HG02610 (cell line): ENCODE results near the gene EBF4.
"Not testable (repeated sequence)": the region's sequence is repeated elsewhere in the genome, so short reads cannot be mapped to it uniquely, and the experiment has no call there.

Experiments
- ATAC-seq: cut with Tn5 transposase; IDR thresholded peaks from one replicate; pipeline ENCODE4 v1.9.1; 2021; ENCODE audit warnings: mild to moderate bottlenecking, moderate library complexity; ENCODE audit not compliant: unreplicated experiment

Gene EBF4

GRCh38 chr20:2807929-2808328, 115.3 kb downstream of the EBF4 start:
- ATAC-seq: not testable (repeated sequence)

DNA sequence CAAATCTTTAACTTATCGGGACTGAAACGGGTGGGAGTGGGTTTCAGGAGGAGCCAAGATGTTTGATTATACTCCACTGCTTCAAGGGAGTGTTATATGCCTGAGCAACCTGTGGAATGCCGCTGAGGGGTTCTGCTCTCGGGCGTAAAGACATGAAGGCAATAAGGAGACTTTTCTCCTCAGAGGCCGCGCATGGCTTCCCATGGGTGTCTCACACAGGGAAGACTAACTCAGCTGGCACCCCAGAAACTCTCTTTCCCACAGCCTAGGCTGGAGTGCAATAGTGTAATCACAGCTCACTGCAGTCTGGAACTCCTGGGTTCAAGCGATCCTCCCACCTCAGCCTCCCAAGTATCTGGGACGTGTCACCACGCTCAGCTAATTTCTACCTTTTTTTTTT, 117.1 kb downstream of the EBF4 start:
- ATAC-seq: no peak
